ENCODE measurements around the gene ATXN7L1. TPM values are rescaled to one million over a fixed set of nuclear protein-coding genes. Genes with fewer than 3 reads are reported as not detected.

Gene ATXN7L1
- total and polyA plus RNA-seq, 4 donors: 4.2 to 22.5 (median 8.5) TPM

GRCh38 chr7:105643851-105644250 is 232.5 kb downstream of the ATXN7L1 start:
- H3K4me1 ChIP-seq (ENCODE audit: control insufficient read depth in 5 of 5, insufficient read depth in 5 of 5, low read length in 5 of 5): peaks cover 0 to 67% (median 22%) of the 10 kb centered on the region in 5 donors
- no peaks in the 10 kb centered on the region for H3K9me3 ChIP-seq (ENCODE audit: control insufficient read depth in 4 of 4, insufficient read depth in 3 of 4, low read length in 3 of 4)
- ATAC-seq (ENCODE audit: insufficient read depth, low FRiP score) (no peak), DNase-seq (peak in 1 of 3 donors; percentile 31)
- H3K9ac ChIP-seq (ENCODE audit: insufficient read depth in 1 of 2, low read length in 2 of 2): no peak overlapping the region
- 94 to 96% methylated on average over 1 of the region's 1 CpG for WGBS, 2 donors
- no peak overlapping the region for H3K4me3 ChIP-seq
- peaks cover 0 to 17% (median 2%) of the 10 kb centered on the region in 4 donors for H3K36me3 ChIP-seq (ENCODE audit: control insufficient read depth in 4 of 4, insufficient read depth in 4 of 4, low read length in 4 of 4)
- no peak overlapping the region for H3K27ac ChIP-seq (ENCODE audit: low read depth in 1 of 2, low read length in 1 of 2)
- H3K27me3 ChIP-seq (ENCODE audit: control insufficient read depth in 3 of 3, insufficient read depth in 3 of 3, low read length in 2 of 3): no peaks in the 10 kb centered on the region
- TF ChIP-seq CTCF (IDR thresholded peaks at IDR 0.05; ENCODE audit: control extremely low read depth, extremely low read depth): no peak

GRCh38 chr7:105643384-105643783 is 233.0 kb downstream of the ATXN7L1 start:
- H3K36me3 ChIP-seq (ENCODE audit: control insufficient read depth in 4 of 4, insufficient read depth in 4 of 4, low read length in 4 of 4): peaks cover 0 to 18% (median 2%) of the 10 kb centered on the region in 4 donors
- no peaks in the 10 kb centered on the region for H3K27me3 ChIP-seq (ENCODE audit: control insufficient read depth in 3 of 3, insufficient read depth in 3 of 3, low read length in 2 of 3)
- WGBS, 2 donors: 83 to 87% methylated on average over 15 of the region's 15 CpGs
- H3K4me1 ChIP-seq (ENCODE audit: control insufficient read depth in 5 of 5, insufficient read depth in 5 of 5, low read length in 5 of 5): peaks cover 0 to 67% (median 20%) of the 10 kb centered on the region in 5 donors
- no peak overlapping the region for H3K4me3 ChIP-seq
- TF ChIP-seq CTCF (IDR thresholded peaks at IDR 0.05; ENCODE audit: control extremely low read depth, extremely low read depth): no peak
- ATAC-seq (ENCODE audit: insufficient read depth, low FRiP score) (no peak), DNase-seq (peak; percentile 67 to 83 (median 80))
- no peak overlapping the region for H3K9ac ChIP-seq (ENCODE audit: insufficient read depth in 1 of 2, low read length in 2 of 2)
- H3K9me3 ChIP-seq (ENCODE audit: control insufficient read depth in 4 of 4, insufficient read depth in 3 of 4, low read length in 3 of 4): no peaks in the 10 kb centered on the region
- H3K27ac ChIP-seq (ENCODE audit: low read depth in 1 of 2, low read length in 1 of 2): no peak overlapping the region

GRCh38 chr7:105642264-105642663 is 234.1 kb downstream of the ATXN7L1 start:
- TF ChIP-seq CTCF (IDR thresholded peaks at IDR 0.05; ENCODE audit: control extremely low read depth, extremely low read depth): no peak
- DNase-seq: no peak

More at GRCh38 chr7:105642264-105642663, 234.1 kb downstream of the ATXN7L1 start:
- WGBS, 2 donors: 94 to 95% methylated on average over 7 of the region's 7 CpGs
- Histone ChIP-seq H3K9me3 (ENCODE audit: control insufficient read depth in 4 of 4, insufficient read depth in 3 of 4, low read length in 3 of 4) (no peaks in the 10 kb centered on the region), H3K27ac (ENCODE audit: low read depth in 1 of 2, low read length in 1 of 2) (no peak overlapping the region), H3K27me3 (ENCODE audit: control insufficient read depth in 3 of 3, insufficient read depth in 3 of 3, low read length in 2 of 3) (no peaks in the 10 kb centered on the region), H3K36me3 (ENCODE audit: control insufficient read depth in 4 of 4, insufficient read depth in 4 of 4, low read length in 4 of 4) (peaks cover 7 to 24% (median 10%) of the 10 kb centered on the region in 4 donors), H3K9ac (ENCODE audit: insufficient read depth in 1 of 2, low read length in 2 of 2) (no peak overlapping the region), H3K4me3 (no peak overlapping the region), H3K4me1 (ENCODE audit: control insufficient read depth in 5 of 5, insufficient read depth in 5 of 5, low read length in 5 of 5) (peaks cover 0 to 64% (median 20%) of the 10 kb centered on the region in 5 donors)
- ATAC-seq (ENCODE audit: insufficient read depth, low FRiP score): no peak

Data from lung (tissue), 12 donors.